ENCODE data around the gene MRPL4.

MRPL4 gene

DNA sequence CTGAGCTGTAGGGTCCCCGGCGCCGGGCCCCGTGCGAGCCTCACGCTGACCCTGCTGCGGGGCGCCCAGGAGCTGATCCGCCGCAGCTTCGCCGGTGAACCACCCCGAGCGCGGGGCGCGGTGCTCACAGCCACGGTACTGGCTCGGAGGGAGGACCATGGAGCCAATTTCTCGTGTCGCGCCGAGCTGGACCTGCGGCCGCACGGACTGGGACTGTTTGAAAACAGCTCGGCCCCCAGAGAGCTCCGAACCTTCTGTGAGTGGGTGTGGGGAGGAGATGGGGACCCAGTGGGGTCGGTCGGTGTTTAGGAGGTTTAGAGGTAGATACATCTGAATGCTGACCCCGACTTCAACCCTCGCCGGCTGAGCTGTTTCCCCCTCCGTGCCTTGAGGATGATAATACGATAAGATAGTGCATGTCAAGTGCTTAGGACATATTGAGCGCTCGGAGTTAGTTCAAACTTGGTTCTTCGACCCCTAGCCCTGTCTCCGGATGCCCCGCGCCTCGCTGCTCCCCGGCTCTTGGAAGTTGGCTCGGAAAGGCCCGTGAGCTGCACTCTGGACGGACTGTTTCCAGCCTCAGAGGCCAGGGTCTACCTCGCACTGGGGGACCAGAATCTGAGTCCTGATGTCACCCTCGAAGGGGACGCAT lies 39.7 kb downstream of the MRPL4 start:
- H2AFZ ChIP-seq (ENCODE audit: low read length): no peak overlapping the region
- no peak for TF ChIP-seq EZH2 (IDR thresholded peaks at IDR 0.05; ENCODE audit: borderline replicate concordance, low read length)
- TF ChIP-seq, protein P1, sequence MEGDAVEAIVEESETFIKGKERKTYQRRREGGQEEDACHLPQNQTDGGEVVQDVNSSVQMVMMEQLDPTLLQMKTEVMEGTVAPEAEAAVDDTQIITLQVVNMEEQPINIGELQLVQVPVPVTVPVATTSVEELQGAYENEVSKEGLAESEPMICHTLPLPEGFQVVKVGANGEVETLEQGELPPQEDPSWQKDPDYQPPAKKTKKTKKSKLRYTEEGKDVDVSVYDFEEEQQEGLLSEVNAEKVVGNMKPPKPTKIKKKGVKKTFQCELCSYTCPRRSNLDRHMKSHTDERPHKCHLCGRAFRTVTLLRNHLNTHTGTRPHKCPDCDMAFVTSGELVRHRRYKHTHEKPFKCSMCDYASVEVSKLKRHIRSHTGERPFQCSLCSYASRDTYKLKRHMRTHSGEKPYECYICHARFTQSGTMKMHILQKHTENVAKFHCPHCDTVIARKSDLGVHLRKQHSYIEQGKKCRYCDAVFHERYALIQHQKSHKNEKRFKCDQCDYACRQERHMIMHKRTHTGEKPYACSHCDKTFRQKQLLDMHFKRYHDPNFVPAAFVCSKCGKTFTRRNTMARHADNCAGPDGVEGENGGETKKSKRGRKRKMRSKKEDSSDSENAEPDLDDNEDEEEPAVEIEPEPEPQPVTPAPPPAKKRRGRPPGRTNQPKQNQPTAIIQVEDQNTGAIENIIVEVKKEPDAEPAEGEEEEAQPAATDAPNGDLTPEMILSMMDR (IDR thresholded peaks at IDR 0.05; ENCODE audit: low read length): no peak

GRCh38 chr19:10292206-10292788 lies 40.3 kb downstream of the MRPL4 start:
- Histone ChIP-seq H3K9ac (ENCODE audit: low read length) (peak overlapping the region; percentile 17; the same call in 1 of the 2 replicates), H3K4me2 (ENCODE audit: low read length) (peak overlapping the region; percentile 93), H3K36me3 (ENCODE audit: insufficient read depth, low read length) (no peaks in the 10 kb centered on the region; the same call in 1 of the 2 replicates), H2AFZ (ENCODE audit: low read length) (no peak overlapping the region), H3K9me3 (ENCODE audit: low read length) (no peaks in the 10 kb centered on the region), H3K27ac (ENCODE audit: low read depth, low read length, poor library complexity, severe bottlenecking) (no peak overlapping the region), H3K4me3 (ENCODE audit: low read depth, low read length, poor library complexity, severe bottlenecking) (peak overlapping the region; percentile 62), H3K9me2 (ENCODE audit: low read depth, low read length) (no peaks in the 10 kb centered on the region), H3K27me3 (ENCODE audit: insufficient read depth, low read length) (no peaks in the 10 kb centered on the region; the same call in 1 of the 2 replicates), H3K79me2 (ENCODE audit: insufficient read depth, low read length) (no peaks in the 10 kb centered on the region), H3K4me1 (ENCODE audit: insufficient read depth, low read length, severe bottlenecking) (peaks cover 56% of the 10 kb centered on the region), H3F3A (ENCODE audit: insufficient read depth, low read length) (no peaks in the 10 kb centered on the region), H4K20me1 (ENCODE audit: insufficient read depth, low read length) (no peaks in the 10 kb centered on the region)
- no peak for TF ChIP-seq EZH2 (IDR thresholded peaks at IDR 0.05; ENCODE audit: borderline replicate concordance, low read length)
- TF ChIP-seq, protein P1 (IDR thresholded peaks at IDR 0.05; ENCODE audit: low read length): no peak

More for the DNA sequence above, 39.7 kb downstream of the MRPL4 start:
- Histone ChIP-seq H3K36me3 (ENCODE audit: insufficient read depth, low read length) (no peaks in the 10 kb centered on the region; the same call in 1 of the 2 replicates), H4K20me1 (ENCODE audit: insufficient read depth, low read length) (no peaks in the 10 kb centered on the region), H3K4me1 (ENCODE audit: insufficient read depth, low read length, severe bottlenecking) (peaks cover 59% of the 10 kb centered on the region), H3K27ac (ENCODE audit: low read depth, low read length, poor library complexity, severe bottlenecking) (no peak overlapping the region), H3K4me3 (ENCODE audit: low read depth, low read length, poor library complexity, severe bottlenecking) (peak overlapping the region; percentile 62), H3K9ac (ENCODE audit: low read length) (peak overlapping the region; percentile 41; the same call in 1 of the 2 replicates), H3K27me3 (ENCODE audit: insufficient read depth, low read length) (no peaks in the 10 kb centered on the region; the same call in 1 of the 2 replicates), H3K9me3 (ENCODE audit: low read length) (no peaks in the 10 kb centered on the region), H3K79me2 (ENCODE audit: insufficient read depth, low read length) (no peaks in the 10 kb centered on the region), H3K4me2 (ENCODE audit: low read length) (peak overlapping the region; percentile 93), H3K9me2 (ENCODE audit: low read depth, low read length) (no peaks in the 10 kb centered on the region), H3F3A (ENCODE audit: insufficient read depth, low read length) (no peaks in the 10 kb centered on the region)

- Histone ChIP-seq H3K9me3 (ENCODE audit: low read length) (no peaks in the 10 kb centered on the region), H4K20me1 (ENCODE audit: insufficient read depth, low read length) (no peaks in the 10 kb centered on the region), H3K27ac (ENCODE audit: low read depth, low read length, poor library complexity, severe bottlenecking) (no peak overlapping the region), H3K27me3 (ENCODE audit: insufficient read depth, low read length) (no peaks in the 10 kb centered on the region; the same call in 1 of the 2 replicates), H3K9me2 (ENCODE audit: low read depth, low read length) (no peaks in the 10 kb centered on the region), H3K9ac (ENCODE audit: low read length) (no peak overlapping the region), H3K4me2 (ENCODE audit: low read length) (peak overlapping the region; percentile 93), H3F3A (ENCODE audit: insufficient read depth, low read length) (no peaks in the 10 kb centered on the region), H3K4me3 (ENCODE audit: low read depth, low read length, poor library complexity, severe bottlenecking) (peak overlapping the region; percentile 62), H2AFZ (ENCODE audit: low read length) (no peak overlapping the region), H3K4me1 (ENCODE audit: insufficient read depth, low read length, severe bottlenecking) (peaks cover 50% of the 10 kb centered on the region), H3K79me2 (ENCODE audit: insufficient read depth, low read length) (no peaks in the 10 kb centered on the region), H3K36me3 (ENCODE audit: insufficient read depth, low read length) (no peaks in the 10 kb centered on the region; the same call in 1 of the 2 replicates)
- TF ChIP-seq, protein P1 (IDR thresholded peaks at IDR 0.05; ENCODE audit: low read length): no peak
- TF ChIP-seq EZH2 (IDR thresholded peaks at IDR 0.05; ENCODE audit: borderline replicate concordance, low read length): no peak
Measured at GRCh38 chr19:10292789-10293636, 41.0 kb downstream of the MRPL4 start.

All from OCI-LY1 (cell line).